Retina (tissue), 1 donor: Measurements from ENCODE around the gene MBTD1.

ENCODE experiments used
- DNase-seq: peaks from one replicate; pipeline ENCODE4 v3.0.0-alpha.2; 2016

The MBTD1 gene

GRCh38 chr17:51135956-51136355 is 123.9 kb downstream of the MBTD1 start:
- no peak for DNase-seq

- no peak for DNase-seq
Measured at GRCh38 chr17:51133365-51133764, 126.5 kb downstream of the MBTD1 start.

DNA sequence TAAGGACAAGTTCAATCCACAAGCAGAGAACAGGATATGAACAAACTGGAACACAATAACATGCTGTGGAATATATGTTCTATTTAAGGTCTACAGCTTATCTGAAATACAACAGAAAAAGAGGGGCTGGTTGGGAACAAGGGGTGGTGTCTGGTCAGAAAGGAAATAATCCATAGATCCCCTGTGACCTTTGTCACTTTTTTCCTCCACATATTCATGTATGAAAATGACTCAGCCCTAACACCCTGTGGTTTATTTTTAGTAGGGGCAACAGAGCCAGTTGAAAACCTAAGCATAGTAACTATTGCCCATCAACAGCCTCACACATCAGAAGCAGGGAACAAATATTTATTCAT is 126.9 kb downstream of the MBTD1 start:
- DNase-seq = no peak

DNA sequence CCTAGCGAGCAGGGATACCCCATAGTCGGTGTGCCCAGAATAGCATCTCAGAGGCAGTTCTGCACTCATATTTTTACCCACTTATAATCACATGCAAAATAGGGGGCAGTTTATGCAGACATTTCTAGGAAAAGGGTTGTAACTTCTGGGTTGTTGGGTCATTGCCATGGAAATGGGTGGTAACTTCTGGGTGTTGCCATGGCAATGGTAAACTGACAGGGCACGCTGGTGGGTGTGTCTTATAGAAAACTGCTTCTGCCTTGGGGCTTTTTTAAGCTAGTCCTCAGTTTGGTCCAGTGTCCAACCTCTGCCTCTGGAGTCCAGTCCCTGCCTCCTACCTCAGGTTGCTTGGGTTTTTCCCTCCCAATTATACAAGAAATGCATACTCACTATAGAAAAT is 131.8 kb downstream of the MBTD1 start:
- DNase-seq = no peak
